Measurements from ENCODE around the gene SIMC1. TPM values are rescaled to one million over a fixed set of nuclear protein-coding genes. Genes with fewer than 3 reads are reported as not detected.
A peak's percentile ranks its signal among the peaks of the same experiment; 100 is the strongest.

Gene SIMC1
- total RNA-seq, 1 experiment from 2014 or later: 19.2 TPM

- intact Hi-C loops (cut with micrococcal nuclease; ENCODE audit: unreplicated experiment) (loop anchor here (2.0 kb wide), 1 partner anchor 65 kb away; no protein-coding TSS in a partner anchor), in situ Hi-C loops (cut with HindIII; ENCODE audit: low pct_unique_long_range_greater_than_20kb, low sequenced_read_pairs) (no loop called here)
- H3K9me3 ChIP-seq (ENCODE audit: control insufficient read depth, insufficient read depth, low read depth, low read length): no peaks in the 10 kb centered on the region
- H3K27ac ChIP-seq (ENCODE audit: low read length): peak overlapping the region; percentile 100
- CTCF ChIA-PET: no interaction called here
- TF ChIP-seq, protein P1, sequence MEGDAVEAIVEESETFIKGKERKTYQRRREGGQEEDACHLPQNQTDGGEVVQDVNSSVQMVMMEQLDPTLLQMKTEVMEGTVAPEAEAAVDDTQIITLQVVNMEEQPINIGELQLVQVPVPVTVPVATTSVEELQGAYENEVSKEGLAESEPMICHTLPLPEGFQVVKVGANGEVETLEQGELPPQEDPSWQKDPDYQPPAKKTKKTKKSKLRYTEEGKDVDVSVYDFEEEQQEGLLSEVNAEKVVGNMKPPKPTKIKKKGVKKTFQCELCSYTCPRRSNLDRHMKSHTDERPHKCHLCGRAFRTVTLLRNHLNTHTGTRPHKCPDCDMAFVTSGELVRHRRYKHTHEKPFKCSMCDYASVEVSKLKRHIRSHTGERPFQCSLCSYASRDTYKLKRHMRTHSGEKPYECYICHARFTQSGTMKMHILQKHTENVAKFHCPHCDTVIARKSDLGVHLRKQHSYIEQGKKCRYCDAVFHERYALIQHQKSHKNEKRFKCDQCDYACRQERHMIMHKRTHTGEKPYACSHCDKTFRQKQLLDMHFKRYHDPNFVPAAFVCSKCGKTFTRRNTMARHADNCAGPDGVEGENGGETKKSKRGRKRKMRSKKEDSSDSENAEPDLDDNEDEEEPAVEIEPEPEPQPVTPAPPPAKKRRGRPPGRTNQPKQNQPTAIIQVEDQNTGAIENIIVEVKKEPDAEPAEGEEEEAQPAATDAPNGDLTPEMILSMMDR (IDR thresholded peaks at IDR 0.05): no peak
- peak; percentile 64; the same call in 1 of the 2 replicates for TF ChIP-seq POLR2AphosphoS5 (IDR thresholded peaks at IDR 0.05; ENCODE audit: low read depth, low read length)
- TF ChIP-seq SIN3A (IDR thresholded peaks at IDR 0.05; ENCODE audit: borderline replicate concordance, insufficient read depth, low read depth, low read length): 0 out of 2 replicates have a peak, but pooled peaks have one; percentile 64
- no peak for TF ChIP-seq TCF7L2 (IDR thresholded peaks at IDR 0.05; ENCODE audit: low read depth, low read length)
- TF ChIP-seq, protein P2, sequence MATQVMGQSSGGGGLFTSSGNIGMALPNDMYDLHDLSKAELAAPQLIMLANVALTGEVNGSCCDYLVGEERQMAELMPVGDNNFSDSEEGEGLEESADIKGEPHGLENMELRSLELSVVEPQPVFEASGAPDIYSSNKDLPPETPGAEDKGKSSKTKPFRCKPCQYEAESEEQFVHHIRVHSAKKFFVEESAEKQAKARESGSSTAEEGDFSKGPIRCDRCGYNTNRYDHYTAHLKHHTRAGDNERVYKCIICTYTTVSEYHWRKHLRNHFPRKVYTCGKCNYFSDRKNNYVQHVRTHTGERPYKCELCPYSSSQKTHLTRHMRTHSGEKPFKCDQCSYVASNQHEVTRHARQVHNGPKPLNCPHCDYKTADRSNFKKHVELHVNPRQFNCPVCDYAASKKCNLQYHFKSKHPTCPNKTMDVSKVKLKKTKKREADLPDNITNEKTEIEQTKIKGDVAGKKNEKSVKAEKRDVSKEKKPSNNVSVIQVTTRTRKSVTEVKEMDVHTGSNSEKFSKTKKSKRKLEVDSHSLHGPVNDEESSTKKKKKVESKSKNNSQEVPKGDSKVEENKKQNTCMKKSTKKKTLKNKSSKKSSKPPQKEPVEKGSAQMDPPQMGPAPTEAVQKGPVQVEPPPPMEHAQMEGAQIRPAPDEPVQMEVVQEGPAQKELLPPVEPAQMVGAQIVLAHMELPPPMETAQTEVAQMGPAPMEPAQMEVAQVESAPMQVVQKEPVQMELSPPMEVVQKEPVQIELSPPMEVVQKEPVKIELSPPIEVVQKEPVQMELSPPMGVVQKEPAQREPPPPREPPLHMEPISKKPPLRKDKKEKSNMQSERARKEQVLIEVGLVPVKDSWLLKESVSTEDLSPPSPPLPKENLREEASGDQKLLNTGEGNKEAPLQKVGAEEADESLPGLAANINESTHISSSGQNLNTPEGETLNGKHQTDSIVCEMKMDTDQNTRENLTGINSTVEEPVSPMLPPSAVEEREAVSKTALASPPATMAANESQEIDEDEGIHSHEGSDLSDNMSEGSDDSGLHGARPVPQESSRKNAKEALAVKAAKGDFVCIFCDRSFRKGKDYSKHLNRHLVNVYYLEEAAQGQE (IDR thresholded peaks at IDR 0.05; ENCODE audit: insufficient read depth in 1 of 2, low read depth in 2 of 2, low read length in 1 of 2): no peak
- peaks cover 17% of the 10 kb centered on the region for H3K4me1 ChIP-seq (ENCODE audit: control insufficient read depth, insufficient read depth, low read length)
- POLR2A ChIA-PET: interaction anchor here (0.7 kb wide), 1 partner anchor 178 kb away, joined by 9 read pairs; no protein-coding TSS in a partner anchor
- H3K27me3 ChIP-seq (ENCODE audit: control insufficient read depth, insufficient read depth, low read length): no peaks in the 10 kb centered on the region
- BruUV-seq (replicated peaks): TSS peak; percentile 100
- peak overlapping the region; percentile 76 to 94 for H3K4me3 ChIP-seq (ENCODE audit: low read depth in 2 of 2, low read length in 2 of 2)
- ATAC-seq (peak; percentile 57), DNase-seq (ENCODE audit: low read depth, low spot score) (no peak)
- H3K36me3 ChIP-seq (ENCODE audit: control insufficient read depth, insufficient read depth, low read length): peaks cover 17% of the 10 kb centered on the region
These were observed 151.2 kb downstream of the SIMC1 start for GRCh38 chr5:176389135-176390123.

GRCh38 chr5:176391479-176391878, 153.3 kb downstream of the SIMC1 start:
- peaks cover 6% of the 10 kb centered on the region for H3K36me3 ChIP-seq (ENCODE audit: control insufficient read depth, insufficient read depth, low read length)
- in situ Hi-C loops (cut with HindIII; ENCODE audit: low pct_unique_long_range_greater_than_20kb, low sequenced_read_pairs): no loop called here
- intact Hi-C loops (cut with micrococcal nuclease; ENCODE audit: unreplicated experiment): no loop called here
- peaks cover 8% of the 10 kb centered on the region for H3K4me1 ChIP-seq (ENCODE audit: control insufficient read depth, insufficient read depth, low read length)
- ChIA-PET CTCF (interaction anchor here (0.6 kb wide), 1 partner anchor 14 kb away, joined by 3 read pairs; no protein-coding TSS in a partner anchor), POLR2A (no interaction called here)
- BruUV-seq (replicated peaks): no TSS peak
- DNase-seq (ENCODE audit: low read depth, low spot score) (no peak), ATAC-seq (no peak)
- H3K4me3 ChIP-seq (ENCODE audit: low read depth in 2 of 2, low read length in 2 of 2): no peak overlapping the region
- H3K27me3 ChIP-seq (ENCODE audit: control insufficient read depth, insufficient read depth, low read length): no peaks in the 10 kb centered on the region
- TF ChIP-seq POLR2AphosphoS5 (IDR thresholded peaks at IDR 0.05; ENCODE audit: low read depth, low read length): no peak
- no peak for TF ChIP-seq TCF7L2 (IDR thresholded peaks at IDR 0.05; ENCODE audit: low read depth, low read length)
- TF ChIP-seq SIN3A (IDR thresholded peaks at IDR 0.05; ENCODE audit: borderline replicate concordance, insufficient read depth, low read depth, low read length): no peak
- TF ChIP-seq, protein P2 (IDR thresholded peaks at IDR 0.05; ENCODE audit: insufficient read depth in 1 of 2, low read depth in 2 of 2, low read length in 1 of 2): no peak
- TF ChIP-seq, protein P1 (IDR thresholded peaks at IDR 0.05): no peak
- H3K9me3 ChIP-seq (ENCODE audit: control insufficient read depth, insufficient read depth, low read depth, low read length): no peaks in the 10 kb centered on the region
- H3K27ac ChIP-seq (ENCODE audit: low read length): no peak overlapping the region

All from Panc1 (cell line).